ENCODE measurements around the gene OR2AE1. TPM values are rescaled to one million over a fixed set of nuclear protein-coding genes. Genes with fewer than 3 reads are reported as not detected.

OR2AE1 gene
- total RNA-seq, 3 donors from 2014 or later, result 0.32 to 0.98 (median 0.88) TPM

Other genes starting within 250 kb of the OR2AE1 start
- gene CYP3A5, start 197.0 kb downstream of the OR2AE1 start, total RNA-seq, result 10 to 100 TPM in 2 of 3 donors, 1 to 10 TPM in 1; 8.5 to 25.9 (median 15.4) TPM
- 1 to 10 TPM in 2 of 3 donors, not detected in 1; 1.5 to 2.3 TPM for gene CYP3A7, start 141.8 kb downstream of the OR2AE1 start, total RNA-seq
- gene CYP3A4, start 92.8 kb downstream of the OR2AE1 start, total RNA-seq, result under 1 TPM; 0.33 to 0.64 (median 0.59) TPM
- gene CYP3A43, start 49.0 kb downstream of the OR2AE1 start, total RNA-seq, result not detected
- gene TRIM4, start 42.5 kb upstream of the OR2AE1 start, total RNA-seq, result 10 to 100 TPM; 46.1 to 65.9 (median 57.7) TPM
- gene GJC3, start 52.6 kb upstream of the OR2AE1 start, total RNA-seq, result 10 to 100 TPM in 1 of 3 donors, 1 to 10 TPM in 1, under 1 TPM in 1; 0.80 to 25.6 (median 6.6) TPM
- gene AZGP1, start 99.0 kb upstream of the OR2AE1 start, total RNA-seq, result 1,000 to 10,000 TPM in 2 of 3 donors, 10 to 100 TPM in 1; 40.0 to 4,981 (median 3,161) TPM
- 10 to 100 TPM; 30.6 to 65.1 (median 52.4) TPM for gene ZKSCAN1, start 138.6 kb upstream of the OR2AE1 start, total RNA-seq
- 10 to 100 TPM; 12.8 to 21.8 (median 13.0) TPM for gene ZSCAN21, start 172.7 kb upstream of the OR2AE1 start, total RNA-seq
- gene ZNF3, start 204.7 kb upstream of the OR2AE1 start, total RNA-seq, result 10 to 100 TPM; 19.4 to 43.6 (median 31.5) TPM
- 10 to 100 TPM; 40.8 to 73.4 (median 49.6) TPM for gene COPS6, start 211.9 kb upstream of the OR2AE1 start, total RNA-seq
- 10 to 100 TPM; 46.9 to 51.7 (median 50.1) TPM for gene MCM7, start 224.4 kb upstream of the OR2AE1 start, total RNA-seq
- 10 to 100 TPM; 13.8 to 23.3 (median 18.7) TPM for gene AP4M1, start 224.6 kb upstream of the OR2AE1 start, total RNA-seq
- gene TAF6, start 242.3 kb upstream of the OR2AE1 start, total RNA-seq, result 10 to 100 TPM; 31.5 to 35.0 (median 34.4) TPM
- 10 to 100 TPM in 2 of 3 donors, 1 to 10 TPM in 1; 7.2 to 11.8 (median 11.3) TPM for gene CNPY4, start 242.6 kb upstream of the OR2AE1 start, total RNA-seq
- 1 to 10 TPM; 2.7 to 6.9 (median 4.5) TPM for gene MBLAC1, start 249.9 kb upstream of the OR2AE1 start, total RNA-seq

Data from breast epithelium (tissue), 3 donors.